GM18505 (cell line): ENCODE measurements around the gene TCF7L2.

ENCODE experiments used
- ATAC-seq: cut with Tn5 transposase; IDR thresholded peaks from one replicate; pipeline ENCODE4 v1.9.1; 2021; ENCODE audit not compliant: unreplicated experiment
- POLR2A ChIP-seq: IDR thresholded peaks from 4 replicates; pipeline ENCODE4 v1.6.1; 2011; ENCODE audit warnings: borderline replicate concordance; ENCODE audit not compliant: insufficient read depth, insufficient read length; ENCODE audit errors: extremely low read depth

Gene TCF7L2

DNA sequence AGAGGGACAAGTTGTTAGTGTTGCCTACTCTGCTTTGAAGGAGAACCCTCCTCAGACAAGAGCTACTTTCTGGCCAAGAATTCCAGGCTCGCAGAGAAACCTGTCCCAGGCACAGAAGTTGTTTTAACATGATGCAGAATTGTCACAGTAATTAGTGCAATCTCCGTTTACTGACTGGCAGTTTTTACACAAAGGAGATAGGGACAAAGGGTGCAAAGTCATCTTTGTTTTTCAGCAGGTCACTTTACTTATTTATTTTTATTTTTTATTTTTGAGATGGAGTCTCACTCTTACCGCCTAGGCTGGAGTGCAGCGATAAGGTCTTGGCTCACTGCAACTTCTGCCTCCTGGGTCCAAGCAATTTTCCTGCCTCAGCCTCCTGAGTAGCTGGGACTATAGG is 12.3 kb downstream of the TCF7L2 start:
- no peak for ATAC-seq
- TF ChIP-seq POLR2A = no peak

- no peak for ATAC-seq
- TF ChIP-seq POLR2A = no peak
These were observed 13.8 kb downstream of the TCF7L2 start for GRCh38 chr10:112963835-112964234.

DNA sequence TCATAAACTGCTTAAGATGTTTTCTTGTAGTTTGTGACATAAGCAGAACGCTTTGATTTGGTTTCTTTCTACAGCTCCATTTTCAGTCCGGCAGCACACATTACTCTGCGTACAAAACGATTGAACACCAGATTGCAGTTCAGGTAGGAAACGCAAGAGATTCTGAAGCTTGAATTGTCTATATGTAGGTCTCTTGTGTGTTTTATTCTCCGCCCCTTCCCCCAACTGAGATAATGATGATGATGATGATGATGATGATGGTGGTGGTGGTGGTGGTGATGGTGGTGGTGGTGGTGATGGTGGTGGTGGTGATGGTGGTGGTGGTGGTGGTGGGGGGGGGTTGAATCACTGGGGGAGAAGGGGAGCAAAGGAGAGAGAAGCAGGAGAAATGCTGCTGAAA is 14.4 kb downstream of the TCF7L2 start:
- no peak for ATAC-seq
- TF ChIP-seq POLR2A = no peak

GRCh38 chr10:112966194-112966855 is 16.3 kb downstream of the TCF7L2 start:
- TF ChIP-seq POLR2A = no peak
- ATAC-seq = no peak

DNA sequence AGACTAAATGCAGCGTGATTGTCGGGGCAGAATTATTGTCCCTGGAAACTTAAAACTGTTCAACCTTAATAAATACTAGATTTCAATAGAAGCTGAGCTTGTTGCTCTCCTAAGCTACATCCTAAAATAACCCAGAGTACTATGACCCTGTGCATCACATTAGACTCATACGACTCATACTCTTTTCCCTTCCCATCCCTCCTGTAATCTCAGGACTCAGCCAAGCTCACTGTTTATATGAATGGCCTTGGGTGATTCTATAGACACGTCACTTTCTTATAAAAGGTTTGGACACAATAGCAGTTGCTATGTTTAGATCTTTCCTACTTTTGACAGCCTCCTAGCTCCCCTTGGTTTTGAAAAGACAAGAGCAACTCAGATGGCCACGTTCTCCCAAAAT is 17.2 kb downstream of the TCF7L2 start:
- TF ChIP-seq POLR2A = no peak
- no peak for ATAC-seq

DNA sequence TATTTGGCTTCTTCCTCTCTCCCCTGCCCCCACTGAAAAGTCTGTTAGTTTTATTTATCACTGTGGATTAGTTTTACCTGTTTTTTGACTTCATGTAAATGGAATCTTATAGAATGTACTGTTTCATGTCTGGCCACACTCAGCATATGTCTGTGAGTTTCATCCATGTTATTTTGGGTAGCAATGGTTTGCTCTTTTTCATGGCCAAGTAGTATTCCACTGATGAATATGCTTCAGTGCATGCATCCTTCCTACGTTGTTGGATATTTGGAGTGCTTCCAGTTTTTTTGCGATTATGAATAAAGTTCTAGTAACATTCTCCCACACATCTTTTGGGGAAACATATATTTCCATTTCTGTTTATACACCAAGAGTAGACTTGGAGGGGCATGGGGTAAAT is 19.1 kb downstream of the TCF7L2 start:
- ATAC-seq = no peak
- TF ChIP-seq POLR2A = no peak

DNA sequence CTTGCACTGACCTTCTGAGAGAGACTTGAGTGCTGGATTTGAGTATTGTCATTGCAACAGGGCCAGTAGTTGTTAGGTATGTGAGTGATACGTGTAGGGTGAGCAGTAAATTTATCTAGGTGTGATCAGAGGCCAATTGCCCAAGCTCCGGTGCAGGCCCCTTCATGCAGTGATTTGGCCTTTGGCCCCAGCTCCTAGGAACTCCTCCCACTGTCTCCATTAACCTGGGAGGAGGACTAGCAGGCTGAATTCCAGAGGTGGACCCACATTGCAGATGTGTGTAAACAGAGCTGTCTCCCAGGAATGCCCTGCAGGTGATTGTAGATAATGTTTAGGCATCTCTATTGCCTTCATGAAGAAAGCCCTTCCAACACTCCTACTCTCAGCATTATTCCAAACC is 19.5 kb downstream of the TCF7L2 start:
- TF ChIP-seq POLR2A = no peak
- ATAC-seq = no peak

- no peak for TF ChIP-seq POLR2A
- no peak for ATAC-seq
These were observed 20.0 kb downstream of the TCF7L2 start for GRCh38 chr10:112970021-112970420.

GRCh38 chr10:112972606-112973005 is 22.6 kb downstream of the TCF7L2 start:
- ATAC-seq = no peak
- TF ChIP-seq POLR2A = no peak

DNA sequence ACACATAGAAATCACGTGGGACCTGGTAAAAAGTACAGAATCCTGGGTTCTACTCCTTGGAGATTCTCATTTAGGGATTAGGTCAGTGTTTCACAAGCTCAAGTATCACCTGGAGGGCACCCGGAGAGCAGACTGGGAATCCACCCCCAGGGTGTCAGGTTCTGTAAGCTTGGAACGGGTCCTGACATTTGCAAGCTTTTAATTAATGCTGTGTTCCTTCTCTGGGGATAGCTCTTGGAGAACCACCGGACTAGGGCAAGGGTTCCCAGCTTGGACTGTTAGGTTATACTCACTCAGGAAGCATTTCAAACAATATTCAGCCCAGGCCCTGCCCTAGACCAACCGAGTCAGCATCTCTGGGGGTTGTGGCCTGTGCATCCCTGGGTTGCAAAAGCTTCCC is 23.0 kb downstream of the TCF7L2 start:
- ATAC-seq = no peak
- TF ChIP-seq POLR2A = no peak

DNA sequence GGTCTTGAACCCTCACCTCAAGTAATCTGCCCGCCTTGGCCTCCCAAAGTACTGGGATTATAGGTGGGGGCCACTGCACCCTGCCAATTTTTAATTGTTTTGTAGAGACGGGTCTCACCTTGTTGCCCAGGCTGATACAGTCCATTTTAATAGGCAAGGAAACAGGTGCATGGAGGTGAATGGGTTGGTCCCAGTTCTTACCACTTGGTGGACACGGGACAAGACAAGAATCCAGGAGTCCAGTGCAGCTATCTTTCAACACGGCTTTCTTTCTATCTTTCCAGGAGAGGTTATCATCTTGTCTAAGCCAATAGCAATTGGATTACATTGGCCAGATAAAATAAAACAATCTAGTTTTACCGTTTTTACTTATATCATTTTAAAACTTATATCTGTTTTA is 23.8 kb downstream of the TCF7L2 start:
- TF ChIP-seq POLR2A = no peak
- ATAC-seq = no peak

GRCh38 chr10:112977426-112977898 is 27.4 kb downstream of the TCF7L2 start:
- no peak for ATAC-seq
- no peak for TF ChIP-seq POLR2A

DNA sequence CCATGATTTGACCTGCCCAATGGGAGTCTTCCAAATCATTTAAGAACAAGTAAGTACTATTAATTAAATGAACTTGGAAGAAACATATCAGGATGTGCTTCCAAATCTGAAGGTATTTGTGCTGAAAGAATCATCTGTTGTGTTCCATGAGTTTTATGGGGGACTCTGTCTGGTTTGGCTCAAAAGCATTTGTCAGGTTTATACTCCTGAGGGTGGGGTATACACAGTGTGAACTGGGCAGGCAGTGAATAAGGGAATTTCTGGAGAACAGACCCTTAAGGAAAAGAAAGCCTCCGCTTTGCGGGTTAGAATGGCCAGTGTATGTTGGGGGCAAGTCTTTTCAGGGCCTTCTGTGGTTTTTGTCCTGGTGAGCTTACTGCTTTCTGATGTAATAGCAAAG is 29.9 kb downstream of the TCF7L2 start:
- TF ChIP-seq POLR2A = no peak
- no peak for ATAC-seq

DNA sequence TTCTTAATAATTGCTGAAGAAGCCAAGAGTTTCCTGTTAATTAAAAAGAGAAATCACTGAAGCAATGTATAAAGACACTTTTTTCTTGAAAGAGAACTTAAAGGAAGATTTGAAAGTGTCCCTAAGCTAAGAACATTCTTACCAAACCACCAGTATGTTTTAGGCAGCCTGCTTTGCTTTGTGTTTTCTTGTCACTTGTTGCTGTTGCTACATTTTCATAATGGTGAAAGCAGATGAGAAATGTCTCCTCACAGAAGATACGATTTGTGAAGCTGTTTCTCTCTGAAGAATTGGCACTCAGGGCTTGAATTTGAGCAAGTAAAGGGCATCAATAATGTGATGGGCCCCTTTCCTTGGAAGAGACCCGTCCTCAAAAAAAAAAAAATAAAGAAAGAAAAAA is 30.9 kb downstream of the TCF7L2 start:
- no peak for ATAC-seq

DNA sequence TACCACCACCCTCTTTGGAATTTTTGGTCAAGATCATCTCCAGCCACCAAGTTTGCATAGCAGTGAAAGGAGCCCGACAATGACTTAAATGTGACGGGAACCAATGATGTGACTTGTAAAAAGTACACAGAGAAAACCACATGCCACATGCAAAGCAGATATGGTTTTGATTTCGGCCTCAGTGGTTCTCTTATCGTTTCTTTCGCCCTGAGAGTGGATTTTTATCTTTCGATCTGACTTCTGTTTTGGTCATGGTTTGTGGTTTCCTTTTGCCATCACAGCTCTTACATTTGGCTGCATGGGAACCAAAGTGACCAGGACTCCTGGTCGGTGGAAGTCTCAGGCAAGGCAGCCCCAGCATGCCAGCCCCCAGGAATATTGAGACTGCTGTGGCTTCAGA is 31.5 kb downstream of the TCF7L2 start:
- ATAC-seq = peak; percentile 96
- no peak for TF ChIP-seq POLR2A

More for the DNA sequence above, 30.9 kb downstream of the TCF7L2 start:
- TF ChIP-seq POLR2A = no peak
